Nucleus accumbens (tissue), 56 donors: ENCODE data around the gene CHST12.
A peak's percentile ranks its signal among the peaks of the same experiment; 100 is the strongest.
"Not testable (repeated sequence)": the region's sequence is repeated elsewhere in the genome, so short reads cannot be mapped to it uniquely, and the experiment has no call there.

Experiments used
- DNase-seq, 56 donors: peaks; one replicate each; lab custom pipeline; 2025; lab: John Stamatoyannopoulos, UW

Gene CHST12

DNA sequence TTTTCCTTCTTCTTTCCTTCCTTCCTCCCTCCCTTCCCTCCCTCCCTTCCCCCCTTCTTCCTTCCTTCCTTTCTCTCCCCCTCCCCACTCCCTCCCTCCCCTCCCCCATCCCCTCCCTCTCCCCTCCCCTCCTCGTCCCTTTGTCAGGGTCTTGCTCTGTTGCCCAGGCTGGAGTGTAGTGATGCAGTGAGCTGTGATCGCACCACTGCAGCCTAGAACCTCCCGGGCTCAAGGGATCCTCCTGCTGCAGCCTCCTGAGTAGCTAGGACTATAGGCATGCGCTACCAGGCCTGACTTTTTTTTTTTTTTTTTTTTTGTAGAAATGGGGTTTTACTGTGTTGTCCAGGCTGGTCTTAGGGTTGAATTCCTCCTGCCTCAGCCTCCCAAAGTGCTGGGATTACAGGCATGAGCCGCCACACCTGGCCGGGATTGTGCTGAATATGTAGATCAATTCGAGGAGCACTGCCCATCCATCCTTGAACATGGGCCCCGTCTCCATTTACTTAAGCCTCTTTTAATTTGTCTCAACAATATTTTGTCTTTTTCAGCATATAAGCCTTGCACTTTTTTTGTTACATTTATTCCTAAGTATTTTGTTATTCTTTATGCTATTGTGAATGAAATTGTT, 49.3 kb downstream of the CHST12 start:
- no peak for DNase-seq

DNA sequence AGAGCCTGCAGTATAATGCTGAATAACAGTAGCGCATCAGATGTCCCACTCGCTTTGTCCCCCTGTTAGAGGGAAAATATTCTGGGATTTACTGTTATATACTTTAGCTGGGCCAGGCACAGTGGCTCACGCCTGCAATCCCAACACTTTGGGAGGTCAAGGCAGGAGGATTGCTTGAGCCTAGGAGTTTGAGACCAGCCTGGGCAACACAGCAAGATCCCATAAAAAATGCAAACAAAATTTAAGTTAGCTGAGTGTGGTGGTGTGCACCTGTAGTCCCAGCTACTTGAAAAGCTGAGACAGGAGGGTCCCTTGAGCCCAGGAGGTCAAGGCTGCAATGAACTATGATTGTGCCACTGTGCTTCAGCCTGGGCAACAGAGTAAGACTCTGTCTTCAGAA, 50.4 kb downstream of the CHST12 start:
- DNase-seq = not testable (repeated sequence)

DNA sequence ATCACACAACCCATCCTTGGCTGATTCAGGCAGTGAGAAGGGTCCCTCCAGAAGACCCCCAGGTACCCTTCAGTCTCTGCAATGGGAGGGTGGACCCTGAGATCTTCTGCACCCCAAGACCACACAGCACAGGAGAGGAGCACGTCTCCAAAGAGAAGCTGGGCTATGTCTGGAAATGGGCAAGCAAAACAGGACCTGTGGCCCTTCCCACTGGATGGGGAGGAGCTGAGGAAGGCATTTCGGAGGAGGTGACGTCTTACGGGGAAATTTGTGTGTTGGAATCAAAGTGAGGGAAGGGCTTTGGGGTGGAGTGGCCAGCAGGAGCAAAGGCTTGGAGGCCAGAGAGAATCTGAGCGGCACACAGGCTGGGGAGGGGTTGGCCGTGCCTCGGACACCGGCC, 56.3 kb downstream of the CHST12 start:
- peak in 2 of 56 donors; percentile 55 to 61 for DNase-seq

DNA sequence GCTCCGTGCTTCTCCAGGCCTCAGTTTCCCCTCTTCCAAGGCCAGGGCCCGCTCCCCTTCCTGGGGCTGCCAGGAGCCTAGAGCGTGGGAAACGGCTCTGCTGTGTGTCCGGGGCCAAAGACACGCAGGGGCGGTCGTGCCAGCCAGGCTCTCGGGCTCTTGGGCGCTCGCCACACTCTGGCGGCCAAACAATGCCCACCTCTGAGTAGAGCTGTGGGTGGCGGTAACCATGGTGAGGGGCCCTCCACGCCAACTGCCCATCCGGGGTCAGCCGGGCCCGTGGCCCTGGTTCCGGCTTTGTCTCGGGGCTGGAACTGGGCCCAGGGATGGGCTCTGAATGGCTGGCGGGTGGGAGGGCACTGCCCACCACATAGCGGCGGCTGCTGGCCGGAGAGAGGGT, 56.8 kb downstream of the CHST12 start:
- peak in 53 of 56 donors; percentile 25 to 89 (median 74) for DNase-seq

DNA sequence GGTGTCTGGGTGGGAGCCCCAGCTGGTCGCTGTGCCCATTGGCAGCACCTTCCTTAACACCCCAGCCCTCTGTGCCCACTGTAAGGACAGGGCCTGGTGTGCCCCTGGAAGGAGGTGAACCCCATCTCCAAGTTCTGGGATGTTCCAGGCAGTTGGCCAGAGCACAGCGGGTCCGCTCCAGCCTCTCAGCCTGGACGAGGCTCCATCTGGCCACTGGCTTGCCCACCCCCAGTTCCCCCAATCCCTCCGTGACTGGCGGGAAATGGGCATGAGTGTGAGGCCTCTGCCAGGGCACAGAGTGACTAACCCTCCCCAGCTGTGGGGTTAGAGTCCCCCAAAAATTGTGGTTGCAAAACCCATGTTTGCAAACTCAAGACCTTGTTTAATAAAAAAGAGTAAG, 57.2 kb downstream of the CHST12 start:
- peak in 52 of 56 donors; percentile 24 to 87 (median 70) for DNase-seq

DNA sequence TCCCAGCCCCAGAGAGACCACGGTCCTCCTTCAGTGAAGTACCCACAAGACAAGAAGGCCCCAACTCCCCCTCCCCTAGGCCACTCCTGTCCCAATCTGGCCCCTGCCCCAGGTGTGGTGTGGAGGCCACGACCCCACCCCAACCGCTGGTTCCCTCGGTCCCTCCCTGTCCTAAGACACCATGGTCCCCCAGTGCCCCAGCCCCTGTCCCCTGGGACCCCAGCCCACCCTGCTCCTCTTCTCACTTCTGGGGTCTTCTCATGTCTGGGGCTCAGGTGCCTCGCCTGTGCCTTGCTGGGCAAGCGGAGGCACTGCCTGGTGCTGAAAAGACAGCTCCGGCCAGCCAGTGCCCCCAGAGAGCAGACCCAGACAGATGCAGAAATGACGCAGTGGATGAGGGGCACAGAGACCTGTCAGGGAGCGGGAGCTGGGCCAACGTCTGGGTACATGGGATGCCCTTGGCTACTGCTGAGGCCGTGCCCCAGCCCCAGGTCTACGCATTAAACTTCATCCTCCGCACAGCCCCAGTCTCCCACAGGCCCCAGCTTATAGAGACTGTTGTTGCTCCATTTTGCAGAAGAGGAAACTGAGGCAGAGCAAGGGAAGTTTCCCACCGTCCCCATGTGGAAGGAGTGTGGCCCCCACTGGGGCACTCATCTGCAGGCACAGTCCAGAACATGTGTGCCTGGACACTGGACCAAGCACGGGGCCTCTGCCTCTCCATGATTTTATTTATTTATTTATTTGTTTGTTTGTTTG, 58.0 kb downstream of the CHST12 start:
- no peak for DNase-seq

DNA sequence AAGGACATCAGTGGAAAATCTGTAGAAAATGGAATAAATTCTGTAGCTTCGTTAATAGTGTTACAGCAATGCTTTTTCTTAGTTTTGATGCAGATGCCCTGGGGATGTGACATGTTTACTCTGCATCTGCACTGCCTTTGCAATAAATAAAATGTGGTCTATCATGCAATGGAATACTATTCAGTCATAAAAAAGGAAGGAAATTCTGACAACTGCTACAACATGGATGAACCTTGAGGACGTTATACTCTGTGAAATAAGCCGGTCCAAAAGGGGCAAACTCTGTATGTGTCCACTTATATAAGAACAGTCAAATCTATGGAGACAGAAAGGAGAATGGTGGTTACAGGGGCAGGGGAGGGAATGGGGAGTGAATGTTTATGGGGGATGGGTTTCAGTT, 59.3 kb downstream of the CHST12 start:
- DNase-seq = no peak

DNA sequence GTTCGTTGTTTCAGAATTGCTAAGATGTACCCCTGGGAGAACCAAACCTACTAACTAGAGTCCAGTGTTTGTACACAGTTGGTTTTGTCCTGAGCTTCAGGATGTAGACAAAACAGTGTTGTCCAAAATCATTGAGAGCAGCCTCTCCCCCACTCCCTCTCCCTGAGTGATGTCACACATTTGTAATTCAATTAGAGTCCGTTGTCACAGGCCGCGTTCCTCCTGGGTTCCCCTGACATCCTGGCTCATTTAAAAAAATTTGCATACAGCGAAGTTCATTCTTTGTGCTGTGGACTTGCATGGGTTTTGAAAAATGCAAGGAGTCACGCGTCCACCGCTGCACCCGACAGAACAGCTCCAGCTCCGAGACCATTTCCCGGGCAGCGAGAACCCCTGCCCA, 62.5 kb downstream of the CHST12 start:
- DNase-seq = peak in 28 of 56 donors; percentile 11 to 73 (median 42)

DNA sequence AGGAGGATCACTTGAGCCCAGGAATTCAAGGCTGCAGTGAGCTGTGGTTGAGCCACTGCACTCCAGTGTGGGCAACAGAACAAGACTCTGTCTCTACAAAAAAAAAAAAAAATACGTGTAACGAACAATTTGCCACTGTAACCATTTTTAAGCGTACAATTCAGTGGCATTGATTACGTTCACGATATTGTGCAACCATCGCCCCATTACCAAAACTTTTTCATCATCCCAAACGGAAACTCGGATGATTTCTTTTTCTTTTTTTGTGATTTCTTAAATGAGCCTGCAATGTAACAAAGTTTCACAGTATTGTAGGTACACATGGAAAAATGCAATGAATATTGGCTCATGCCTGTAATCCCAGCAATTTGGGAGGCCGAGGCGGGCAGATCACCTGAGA, 63.3 kb downstream of the CHST12 start:
- DNase-seq = no peak

DNA sequence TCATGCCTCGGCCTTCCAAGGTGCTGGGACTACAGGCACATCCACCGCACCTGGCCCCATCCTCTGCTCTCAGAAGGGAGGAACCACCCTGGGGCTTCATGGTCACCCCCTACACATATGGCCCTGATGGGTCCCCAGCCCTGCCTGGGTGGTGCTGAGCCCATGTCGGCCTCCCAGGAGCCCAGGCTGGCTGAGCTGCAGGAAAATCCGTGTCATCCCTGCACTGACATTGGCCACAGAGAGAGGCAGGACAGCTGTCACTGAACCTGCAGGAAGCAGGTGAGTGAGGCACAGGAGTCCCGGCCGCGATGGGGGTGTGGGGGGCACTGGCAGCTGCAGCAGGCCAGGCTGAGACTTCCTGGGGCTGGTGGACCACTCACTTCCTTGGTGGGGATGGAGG, 64.8 kb downstream of the CHST12 start:
- DNase-seq = no peak

DNA sequence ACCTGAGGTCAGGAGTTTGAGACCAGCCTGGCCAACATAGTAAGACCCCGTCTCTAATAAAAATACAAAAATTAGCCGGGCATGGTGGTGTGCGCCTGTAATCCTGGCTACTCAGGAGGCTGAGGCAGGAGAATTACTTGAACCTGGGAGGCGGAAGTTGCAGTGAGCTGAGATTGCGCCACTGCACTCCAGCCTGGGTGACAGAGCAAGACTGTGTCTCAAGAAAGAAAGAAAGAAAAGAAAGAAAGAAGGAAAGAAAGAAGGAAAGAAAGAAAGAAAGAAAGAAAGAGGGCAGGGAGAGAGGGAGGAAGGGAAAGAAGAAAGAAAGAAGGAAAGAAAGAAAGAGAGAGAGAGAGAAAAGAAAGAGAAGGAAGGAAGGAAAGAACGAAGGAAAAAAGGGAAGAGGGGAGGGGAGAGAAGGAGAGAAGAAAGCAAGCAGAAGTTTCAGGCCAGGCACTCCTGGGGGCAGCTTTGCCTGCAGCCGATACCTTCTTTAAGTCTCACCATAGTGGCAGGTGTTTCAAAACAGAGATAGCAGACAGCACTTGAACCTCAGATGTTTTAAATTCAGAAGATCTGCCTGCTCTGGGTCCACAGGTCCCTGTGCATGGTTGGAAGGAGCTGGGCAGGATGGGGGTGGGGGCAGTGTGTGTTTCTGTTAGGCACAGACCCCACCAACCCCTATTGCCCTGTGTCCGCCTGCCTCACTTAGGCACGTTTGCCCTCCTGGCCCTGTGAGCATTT, 66.2 kb downstream of the CHST12 start:
- DNase-seq = not testable (repeated sequence)

DNA sequence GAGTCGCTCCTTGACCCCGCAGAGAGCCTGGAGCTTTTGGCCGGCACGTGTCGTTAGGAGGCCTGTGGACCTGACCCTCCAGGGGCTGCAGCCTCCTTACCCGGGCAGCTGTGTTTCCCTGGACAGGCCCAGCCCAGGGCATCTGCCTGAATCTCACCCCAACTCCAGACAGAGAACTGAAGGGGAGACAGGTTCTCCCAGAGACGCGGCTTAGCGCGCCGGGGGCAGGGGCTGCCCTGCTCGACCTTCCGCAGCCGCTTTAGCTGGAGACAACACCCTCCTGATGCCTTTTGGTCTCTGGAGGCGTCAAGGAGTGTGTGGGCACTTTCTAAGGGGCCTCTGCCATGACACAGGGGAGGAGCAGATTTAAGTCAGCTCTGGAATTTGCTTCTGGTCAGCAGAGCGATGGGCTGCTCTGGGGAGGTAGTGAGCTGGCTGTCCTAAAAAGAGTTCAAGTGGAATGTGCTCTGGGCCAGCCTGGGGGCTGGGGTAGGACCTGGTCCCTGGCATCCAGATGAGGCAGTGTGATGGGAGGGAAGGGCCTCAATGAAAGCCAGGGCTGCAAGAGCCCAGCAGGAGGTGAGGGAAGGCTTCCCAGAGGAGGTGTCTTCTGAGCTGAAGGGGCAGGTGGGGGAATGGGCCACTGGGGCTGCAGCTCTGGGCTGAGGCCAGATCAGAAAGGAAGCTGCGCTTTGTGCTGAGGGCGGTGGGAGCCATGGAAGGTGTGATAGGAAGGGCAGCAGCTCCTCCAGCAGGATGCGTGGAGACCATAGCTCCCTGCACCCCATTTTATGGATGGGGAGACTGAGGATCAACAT, 67.0 kb downstream of the CHST12 start:
- DNase-seq = no peak

DNA sequence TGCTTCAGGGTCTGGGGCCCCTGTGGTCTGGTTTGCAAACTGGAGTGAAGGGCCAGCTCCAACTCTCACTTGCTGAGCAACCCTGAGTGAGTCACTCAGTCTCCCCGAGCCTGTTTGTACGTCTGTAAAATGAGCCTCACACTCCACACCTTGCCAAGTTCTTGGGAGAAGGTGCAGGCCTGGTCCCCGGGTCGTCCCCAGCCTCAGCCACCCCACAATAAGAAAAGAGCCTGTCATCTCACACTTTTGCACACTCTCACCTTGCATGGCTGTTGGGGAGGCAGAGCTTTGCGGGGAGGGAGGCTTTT, 67.6 kb downstream of the CHST12 start:
- no peak for DNase-seq

DNA sequence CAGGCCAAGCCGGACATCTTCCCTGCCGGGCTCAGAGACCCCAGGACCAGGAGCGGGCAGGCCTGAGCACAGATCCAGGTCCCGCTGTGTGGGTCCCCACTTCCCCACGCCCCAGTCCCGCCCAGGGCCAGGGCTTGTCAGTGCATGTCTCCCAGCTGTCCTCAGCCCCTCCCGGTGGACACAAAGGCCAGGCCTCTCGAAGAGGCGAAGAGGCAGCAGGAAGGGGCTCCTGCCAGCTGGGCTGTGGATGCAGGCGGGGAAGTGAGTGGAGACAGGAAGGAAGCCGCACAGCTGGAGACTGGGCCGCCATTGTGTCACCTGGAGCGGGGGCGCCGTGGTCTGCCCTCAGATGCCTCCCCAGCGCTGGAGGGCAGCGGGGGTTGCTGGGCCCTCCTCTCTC, 68.0 kb downstream of the CHST12 start:
- no peak for DNase-seq

DNA sequence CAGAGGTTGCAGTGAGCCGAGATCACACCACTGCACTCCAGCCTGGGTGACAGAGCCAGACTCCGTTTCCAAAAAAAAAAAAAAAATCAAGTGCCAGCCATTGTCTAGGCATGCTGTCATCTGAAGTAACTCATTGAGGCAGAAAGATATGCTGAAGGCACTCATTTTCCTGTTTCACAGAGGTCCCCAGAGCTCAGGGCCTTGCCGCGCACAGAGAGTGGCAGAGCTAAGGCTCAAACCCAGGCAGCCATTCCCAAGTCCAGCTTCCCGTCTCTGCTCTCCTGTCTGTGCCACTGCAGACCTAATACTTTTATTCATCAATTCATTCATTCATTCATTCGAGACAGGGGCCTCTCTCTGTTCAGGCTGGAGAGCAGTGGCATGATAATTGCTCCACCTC, 69.3 kb downstream of the CHST12 start:
- DNase-seq = no peak

DNA sequence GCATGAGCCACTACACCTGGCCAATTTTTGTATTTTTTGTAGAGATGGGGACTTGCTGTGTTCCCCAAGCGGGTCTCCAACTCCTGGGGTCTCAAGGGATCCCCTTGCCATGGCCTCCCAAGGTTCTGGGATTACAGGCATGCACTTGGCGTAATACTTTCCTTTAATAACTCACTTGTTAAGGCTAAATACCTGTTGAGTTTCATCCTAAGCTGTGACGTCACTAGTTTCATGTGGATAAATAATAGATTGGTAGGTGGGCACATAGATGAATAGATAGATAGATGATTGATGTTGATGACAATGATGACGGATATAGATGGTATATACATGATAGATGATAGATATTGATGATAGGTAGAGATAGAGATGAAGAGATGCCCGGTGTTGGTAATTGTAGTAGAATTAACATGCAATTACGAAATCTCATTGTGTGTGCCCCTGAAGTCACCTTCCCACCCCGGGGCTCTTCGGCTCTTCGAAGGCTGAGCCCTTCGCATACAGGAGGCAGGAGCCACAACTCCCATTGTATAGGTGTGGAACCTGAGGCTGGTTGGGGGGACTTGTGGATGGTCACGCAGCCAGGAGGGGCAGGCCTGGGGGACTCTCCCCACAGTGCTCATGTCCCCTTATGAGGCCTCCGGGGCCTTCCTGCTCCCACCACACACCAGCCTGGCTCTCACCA, 70.2 kb downstream of the CHST12 start:
- DNase-seq = no peak

DNA sequence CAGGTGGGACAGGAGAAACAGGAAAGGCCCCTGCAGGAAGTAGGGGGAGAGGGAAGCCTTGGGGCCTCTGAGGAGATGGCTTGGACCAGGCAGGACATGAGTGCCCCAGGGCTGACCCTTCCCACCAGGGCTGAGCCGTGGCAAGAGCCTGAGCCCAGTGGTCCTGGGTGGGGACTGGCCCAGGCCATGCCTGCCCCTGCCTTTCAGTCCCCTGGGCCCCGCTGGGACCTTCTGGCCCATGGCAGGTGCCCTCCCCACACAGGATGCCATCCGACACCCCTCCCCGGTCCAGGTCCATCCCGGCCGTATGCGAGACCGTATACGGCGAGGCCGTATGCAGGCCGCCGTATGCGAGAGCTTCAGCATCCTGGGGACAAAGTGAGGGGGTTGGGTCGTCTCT, 70.8 kb downstream of the CHST12 start:
- DNase-seq = no peak

DNA sequence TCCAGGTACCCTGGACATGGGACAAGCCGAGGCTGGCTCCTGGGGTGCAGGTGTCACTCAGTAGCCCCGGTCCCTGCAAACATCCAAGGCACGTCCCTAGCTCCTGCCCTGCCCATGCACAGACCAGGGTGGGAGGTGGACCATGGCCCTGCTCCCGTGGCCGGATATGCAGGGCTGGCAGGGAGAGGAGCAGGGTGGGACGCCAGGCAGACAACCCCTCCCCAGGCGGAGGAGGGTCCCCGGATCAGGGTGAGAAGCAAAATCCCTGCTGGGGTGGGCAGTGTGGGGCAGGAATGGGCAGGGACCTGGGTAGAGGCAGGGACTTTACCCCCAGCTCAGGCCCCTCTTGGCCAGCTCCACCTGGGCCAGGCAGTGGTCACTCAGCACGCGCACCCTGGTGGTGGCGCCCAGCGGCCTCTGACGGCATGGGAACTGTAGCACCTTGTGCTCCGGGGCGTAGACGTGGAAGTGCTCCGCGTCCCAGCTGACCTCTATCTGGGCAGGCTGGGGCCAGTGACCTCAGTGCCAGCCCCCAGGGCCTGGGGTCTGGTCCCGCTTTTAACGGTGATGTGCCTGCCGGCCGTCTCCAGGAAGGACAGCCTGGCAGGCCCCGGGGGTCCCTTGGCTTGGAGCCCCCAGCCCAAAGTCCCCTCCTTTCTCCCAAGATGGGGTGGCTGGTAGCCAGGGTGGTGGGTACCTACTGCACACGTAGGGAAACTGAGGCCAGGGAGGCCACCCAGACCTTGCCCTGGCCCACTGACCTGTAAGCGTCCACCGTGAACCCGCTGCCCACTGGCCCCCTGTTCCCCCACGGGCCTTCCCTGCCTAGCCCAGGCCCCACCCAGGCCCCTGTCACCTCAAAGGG, 71.6 kb downstream of the CHST12 start:
- no peak for DNase-seq

DNA sequence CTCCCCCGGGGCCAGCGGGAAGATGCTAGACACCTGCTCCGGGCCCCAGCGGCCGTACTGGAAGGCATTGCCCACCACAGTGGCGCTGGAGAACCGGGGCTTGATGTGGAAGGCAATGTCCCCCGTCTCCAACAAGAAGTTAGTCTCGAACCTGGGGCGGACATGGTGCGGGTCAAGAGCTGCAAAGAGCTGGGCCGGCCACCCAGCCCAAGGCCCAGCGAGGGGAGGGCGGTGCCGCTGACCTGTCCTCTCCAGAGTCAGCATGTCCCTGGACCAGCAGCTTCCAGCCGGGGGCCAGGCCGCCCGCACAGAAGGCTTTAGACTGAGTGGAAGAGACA, 72.2 kb downstream of the CHST12 start:
- no peak for DNase-seq

DNA sequence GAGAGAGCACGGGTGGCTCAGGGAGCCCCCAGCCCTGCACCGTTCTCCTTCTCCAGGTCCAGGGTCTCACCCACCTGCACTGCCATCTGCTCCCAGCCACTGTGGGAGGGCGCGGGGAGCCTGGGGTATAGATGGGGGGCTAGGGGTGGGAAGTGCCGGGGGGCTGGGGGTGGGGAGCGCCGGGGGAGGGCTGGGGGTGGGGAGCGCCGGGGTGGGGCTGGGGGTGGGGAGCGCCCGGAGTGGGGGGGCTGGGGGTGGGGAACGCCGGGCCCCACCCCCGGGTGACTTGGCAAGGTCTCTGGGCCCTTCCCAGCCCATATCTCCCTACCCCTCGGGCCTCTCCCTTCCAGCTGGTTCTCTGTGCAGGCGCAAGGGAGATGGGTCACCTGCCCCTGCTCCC, 72.9 kb downstream of the CHST12 start, which contains the start of gene GRIFIN:
Gene GRIFIN (minus strand): TSS at position 101 of the 400 bp plus-strand sequence. CDS start 15 bp downstream, at position 86.
- DNase-seq = no peak
